ENCODE measurements around the gene ATP2C2.

ATP2C2 gene

GRCh38 chr16:84478172-84478947 lies 110.0 kb downstream of the ATP2C2 start:
- TF ChIP-seq EZH2 (IDR thresholded peaks at IDR 0.05; ENCODE audit: borderline replicate concordance, low read length) (no peak), CTCF (IDR thresholded peaks at IDR 0.05; ENCODE audit: low read length) (no peak)
- no peaks in the 10 kb centered on the region for H3F3A ChIP-seq (ENCODE audit: insufficient read depth, low read length)
- H3K9ac ChIP-seq (ENCODE audit: low read length): no peak overlapping the region
- no peak overlapping the region for H3K4me2 ChIP-seq (ENCODE audit: low read length)
- no peaks in the 10 kb centered on the region for H3K4me1 ChIP-seq (ENCODE audit: insufficient read depth, low read length, severe bottlenecking)
- H3K79me2 ChIP-seq (ENCODE audit: insufficient read depth, low read length): no peaks in the 10 kb centered on the region
- H3K36me3 ChIP-seq (ENCODE audit: insufficient read depth, low read length): no peaks in the 10 kb centered on the region
- no peaks in the 10 kb centered on the region for H3K9me2 ChIP-seq (ENCODE audit: low read depth, low read length)
- no peaks in the 10 kb centered on the region for H3K27me3 ChIP-seq (ENCODE audit: insufficient read depth, low read length)
- no peaks in the 10 kb centered on the region for H4K20me1 ChIP-seq (ENCODE audit: insufficient read depth, low read length)
- no peak overlapping the region for H3K4me3 ChIP-seq (ENCODE audit: low read depth, low read length, poor library complexity, severe bottlenecking)
- H2AFZ ChIP-seq (ENCODE audit: low read length): no peak overlapping the region
- H3K27ac ChIP-seq (ENCODE audit: low read depth, low read length, poor library complexity, severe bottlenecking): no peak overlapping the region
- H3K9me3 ChIP-seq (ENCODE audit: low read length): no peaks in the 10 kb centered on the region

GRCh38 chr16:84479716-84480450 lies 111.5 kb downstream of the ATP2C2 start:
- Histone ChIP-seq H3K79me2 (ENCODE audit: insufficient read depth, low read length) (no peaks in the 10 kb centered on the region), H3K36me3 (ENCODE audit: insufficient read depth, low read length) (no peaks in the 10 kb centered on the region)

More at GRCh38 chr16:84479716-84480450, 111.5 kb downstream of the ATP2C2 start:
- no peaks in the 10 kb centered on the region for H3K9me2 ChIP-seq (ENCODE audit: low read depth, low read length)
- TF ChIP-seq EZH2 (IDR thresholded peaks at IDR 0.05; ENCODE audit: borderline replicate concordance, low read length) (no peak), CTCF (IDR thresholded peaks at IDR 0.05; ENCODE audit: low read length) (no peak)
- no peak overlapping the region for H3K4me3 ChIP-seq (ENCODE audit: low read depth, low read length, poor library complexity, severe bottlenecking)
- no peak overlapping the region for H2AFZ ChIP-seq (ENCODE audit: low read length)
- H3K4me1 ChIP-seq (ENCODE audit: insufficient read depth, low read length, severe bottlenecking): no peaks in the 10 kb centered on the region
- H3K4me2 ChIP-seq (ENCODE audit: low read length): no peak overlapping the region
- H4K20me1 ChIP-seq (ENCODE audit: insufficient read depth, low read length): no peaks in the 10 kb centered on the region
- H3K9ac ChIP-seq (ENCODE audit: low read length): no peak overlapping the region
- no peaks in the 10 kb centered on the region for H3K27me3 ChIP-seq (ENCODE audit: insufficient read depth, low read length)
- no peaks in the 10 kb centered on the region for H3K9me3 ChIP-seq (ENCODE audit: low read length)
- H3K27ac ChIP-seq (ENCODE audit: low read depth, low read length, poor library complexity, severe bottlenecking): no peak overlapping the region
- H3F3A ChIP-seq (ENCODE audit: insufficient read depth, low read length): no peaks in the 10 kb centered on the region

All from OCI-LY1 (cell line).